Lower leg skin (tissue), 3 donors: ENCODE measurements around the gene SERTAD2.

ENCODE experiments used
- POLR2A ChIP-seq, 2 donors: fragments of 450-650 bp; IDR thresholded peaks; one replicate each; pipeline ENCODE4 v1.6.1; 2016 to 2017; ENCODE audit warnings: antibody characterized with exemption in 2 of 2, mild to moderate bottlenecking in 1 of 2, moderate library complexity in 1 of 2
- TF ChIP-seq, protein P1 (sequence below), 3 donors: fragments of 450-650 bp; IDR thresholded peaks; one replicate each; pipeline ENCODE4 v1.5.1; 2016; ENCODE audit warnings: antibody characterized with exemption in 3 of 3, mild to moderate bottlenecking in 3 of 3, moderate library complexity in 2 of 3

GRCh38 chr2:64634345-64635267, 19.1 kb downstream of the SERTAD2 start:
- TF ChIP-seq, protein P1, sequence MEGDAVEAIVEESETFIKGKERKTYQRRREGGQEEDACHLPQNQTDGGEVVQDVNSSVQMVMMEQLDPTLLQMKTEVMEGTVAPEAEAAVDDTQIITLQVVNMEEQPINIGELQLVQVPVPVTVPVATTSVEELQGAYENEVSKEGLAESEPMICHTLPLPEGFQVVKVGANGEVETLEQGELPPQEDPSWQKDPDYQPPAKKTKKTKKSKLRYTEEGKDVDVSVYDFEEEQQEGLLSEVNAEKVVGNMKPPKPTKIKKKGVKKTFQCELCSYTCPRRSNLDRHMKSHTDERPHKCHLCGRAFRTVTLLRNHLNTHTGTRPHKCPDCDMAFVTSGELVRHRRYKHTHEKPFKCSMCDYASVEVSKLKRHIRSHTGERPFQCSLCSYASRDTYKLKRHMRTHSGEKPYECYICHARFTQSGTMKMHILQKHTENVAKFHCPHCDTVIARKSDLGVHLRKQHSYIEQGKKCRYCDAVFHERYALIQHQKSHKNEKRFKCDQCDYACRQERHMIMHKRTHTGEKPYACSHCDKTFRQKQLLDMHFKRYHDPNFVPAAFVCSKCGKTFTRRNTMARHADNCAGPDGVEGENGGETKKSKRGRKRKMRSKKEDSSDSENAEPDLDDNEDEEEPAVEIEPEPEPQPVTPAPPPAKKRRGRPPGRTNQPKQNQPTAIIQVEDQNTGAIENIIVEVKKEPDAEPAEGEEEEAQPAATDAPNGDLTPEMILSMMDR (IDR thresholded peaks at IDR 0.05), result no peak
- TF ChIP-seq POLR2A (IDR thresholded peaks at IDR 0.05), result no peak
